ENCODE measurements around the gene TRIM6.
A peak's percentile ranks its signal among the peaks of the same experiment; 100 is the strongest.
"Not testable (repeated sequence)": the region's sequence is repeated elsewhere in the genome, so short reads cannot be mapped to it uniquely, and the experiment has no call there.

The TRIM6 gene

GRCh38 chr11:5605849-5606248 lies 9.4 kb downstream of the TRIM6 start:
- DNase-seq (ENCODE audit: low spot score): no peak

GRCh38 chr11:5608808-5609207 lies 12.4 kb downstream of the TRIM6 start:
- DNase-seq (ENCODE audit: low spot score): no peak

- DNase-seq (ENCODE audit: low spot score): no peak
These were observed 14.0 kb downstream of the TRIM6 start for GRCh38 chr11:5610446-5610845.

GRCh38 chr11:5611627-5612026 lies 15.2 kb downstream of the TRIM6 start:
- no peak for DNase-seq (ENCODE audit: low spot score)

- no peak for DNase-seq (ENCODE audit: low spot score)
These were observed 22.4 kb downstream of the TRIM6 start for GRCh38 chr11:5618807-5619206.

- no peak for DNase-seq (ENCODE audit: low spot score)
These were observed 24.4 kb downstream of the TRIM6 start for GRCh38 chr11:5620651-5621521.

GRCh38 chr11:5621580-5621979 lies 25.1 kb downstream of the TRIM6 start:
- no peak for DNase-seq (ENCODE audit: low spot score)

- no peak for DNase-seq (ENCODE audit: low spot score)
These were observed 26.4 kb downstream of the TRIM6 start for GRCh38 chr11:5622802-5623201.

- peak; percentile 83 for DNase-seq (ENCODE audit: low spot score)
These were observed 28.2 kb downstream of the TRIM6 start, which contains the start of gene TRIM34 for GRCh38 chr11:5624489-5625279. Gene TRIM34 (plus strand): TSS chr11:5625001. CDS start chr11:5632332, 7,331 bp downstream.

GRCh38 chr11:5625281-5625680 lies 28.8 kb downstream of the TRIM6 start:
- no peak for DNase-seq (ENCODE audit: low spot score)

GRCh38 chr11:5626196-5626595 lies 29.8 kb downstream of the TRIM6 start:
- no peak for DNase-seq (ENCODE audit: low spot score)

- no peak for DNase-seq (ENCODE audit: low spot score)
These were observed 35.0 kb downstream of the TRIM6 start for GRCh38 chr11:5631417-5631816.

- DNase-seq (ENCODE audit: low spot score): no peak
These were observed 35.7 kb downstream of the TRIM6 start for GRCh38 chr11:5631969-5632635.

- no peak for DNase-seq (ENCODE audit: low spot score)
These were observed 43.5 kb downstream of the TRIM6 start for GRCh38 chr11:5639953-5640352.

GRCh38 chr11:5643585-5643984 lies 47.1 kb downstream of the TRIM6 start:
- DNase-seq (ENCODE audit: low spot score): no peak

- no peak for DNase-seq (ENCODE audit: low spot score)
These were observed 49.7 kb downstream of the TRIM6 start for GRCh38 chr11:5646139-5646538.

GRCh38 chr11:5655474-5655873 lies 59.0 kb downstream of the TRIM6 start:
- no peak for DNase-seq (ENCODE audit: low spot score)

- not testable (repeated sequence) for DNase-seq (ENCODE audit: low spot score)
These were observed 60.5 kb downstream of the TRIM6 start for GRCh38 chr11:5656956-5657355.

- DNase-seq (ENCODE audit: low spot score): no peak
These were observed 61.9 kb downstream of the TRIM6 start for GRCh38 chr11:5658318-5658717.

Data from pons (tissue), 1 donor.